Measurements from ENCODE around the gene IRF9. TPM values are rescaled to one million over a fixed set of nuclear protein-coding genes. Genes with fewer than 3 reads are reported as not detected.

The IRF9 gene
- total and polyA plus RNA-seq, 2 of the 13 experiments (the other 11 are each of a cell fraction or from before 2014, with no cell fraction given), result 14.9 to 49.7 TPM

- Histone ChIP-seq H3K79me2 (ENCODE audit: insufficient read depth, low read length) (no peaks in the 10 kb centered on the region), H2AFZ (ENCODE audit: low read length) (no peak overlapping the region), H3K4me2 (ENCODE audit: low read depth, low read length) (no peak overlapping the region), H3K4me3 (replicated peaks in 1 of 3; ENCODE audit: insufficient read depth in 1 of 3, low read depth in 2 of 3, low read length in 3 of 3) (no peak overlapping the region), H4K20me1 (ENCODE audit: insufficient read depth, low read length) (no peaks in the 10 kb centered on the region), H3K36me3 (replicated peaks in 1 of 2; ENCODE audit: control insufficient read depth in 1 of 2, insufficient read depth in 2 of 2, low read length in 2 of 2) (peaks cover 47 to 52% of the 10 kb centered on the region in 2 experiments), H3K4me1 (ENCODE audit: insufficient read depth, low read length) (no peaks in the 10 kb centered on the region), H3K27me3 (ENCODE audit: control insufficient read depth in 1 of 2, insufficient read depth in 2 of 2, low read length in 2 of 2) (no peaks in the 10 kb centered on the region), H3K27ac (ENCODE audit: extremely low read length, insufficient read depth, low read length) (no peak overlapping the region), H3K9ac (ENCODE audit: insufficient read depth, low read depth, low read length) (no peak overlapping the region), H3K9me3 (ENCODE audit: low read length) (no peaks in the 10 kb centered on the region)
- ATAC-seq, result peak; percentile 0; the same call in 1 of the 3 replicates
- CTCF ChIA-PET (ENCODE audit: low intra/inter-chr PET ratio, low total read pairs), result no interaction called here
- 96% methylated on average over 14 of the region's 14 CpGs for WGBS (ENCODE audit: low lambda C conversion rate)
- no peak for DNase-seq (ENCODE audit: low spot score)
- FAIRE-seq, result no peak
- TF ChIP-seq AKAP8 (CRISPR knock-in tag; IDR thresholded peaks at IDR 0.05) (0 out of 2 replicates have a peak, but pooled peaks have one; percentile 7), AGO2 (optimal IDR thresholded peaks at IDR 0.05; ENCODE audit: low read depth, low read length) (peak; percentile 56), KDM6A (CRISPR knock-in tag; IDR thresholded peaks at IDR 0.05; ENCODE audit: low read depth) (no peak), SPEN (CRISPR knock-in tag; IDR thresholded peaks at IDR 0.05; ENCODE audit: low read depth) (no peak), SMAD3 (CRISPR knock-in tag; IDR thresholded peaks at IDR 0.05) (no peak), RBFOX2 (IDR thresholded peaks at IDR 0.05; ENCODE audit: low read depth, low read length) (0 out of 2 replicates have a peak, but pooled peaks have one; percentile 12), ZFAT (CRISPR knock-in tag; conservative IDR thresholded peaks at IDR 0.05) (no peak)
- POLR2A ChIA-PET, result interaction anchor here (0.9 to 6.7 kb wide), 6 partner anchors 11 to 84 kb away, joined by 3 to 65 read pairs (median 5); partner anchors contain the start of genes EMC9, IPO4, IRF9 and MDP1
- BruUV-seq (replicated peaks), result no TSS peak
- intact Hi-C loops (cut with micrococcal nuclease; ENCODE audit: unreplicated experiment) (no loop called here), in situ Hi-C loops (cut with HindIII; ENCODE audit: extremely low pct_ligation_motif_present, low pct_unique_long_range_greater_than_20kb) (no loop called here)
Measured at GRCh38 chr14:24177891-24178290, 16.8 kb downstream of the IRF9 start.

GRCh38 chr14:24178399-24179178 is 17.5 kb downstream of the IRF9 start:
- H3K36me3 ChIP-seq (replicated peaks in 1 of 2; ENCODE audit: control insufficient read depth in 1 of 2, insufficient read depth in 2 of 2, low read length in 2 of 2), result peaks cover 54 to 59% of the 10 kb centered on the region in 2 experiments
- 86% methylated on average over 12 of the region's 12 CpGs for WGBS (ENCODE audit: low lambda C conversion rate)
- ChIA-PET CTCF (ENCODE audit: low intra/inter-chr PET ratio, low total read pairs) (no interaction called here), POLR2A (interaction anchor here (0.6 to 8.1 kb wide), 12 partner anchors 8 to 66 kb away, joined by 3 to 65 read pairs (median 5); partner anchors contain the start of genes CHMP4A, DCAF11, EMC9 and IPO4)
- no peaks in the 10 kb centered on the region for H3K4me1 ChIP-seq (ENCODE audit: insufficient read depth, low read length)
- no peak overlapping the region for H2AFZ ChIP-seq (ENCODE audit: low read length)
- H3K79me2 ChIP-seq (ENCODE audit: insufficient read depth, low read length), result no peaks in the 10 kb centered on the region
- in situ Hi-C loops (cut with HindIII; ENCODE audit: extremely low pct_ligation_motif_present, low pct_unique_long_range_greater_than_20kb), result no loop called here
- H3K4me3 ChIP-seq (replicated peaks in 1 of 3; ENCODE audit: insufficient read depth in 1 of 3, low read depth in 2 of 3, low read length in 3 of 3), result no peak overlapping the region
- FAIRE-seq (no peak), DNase-seq (ENCODE audit: low spot score) (no peak), ATAC-seq (no peak)
- no peaks in the 10 kb centered on the region for H3K27me3 ChIP-seq (ENCODE audit: control insufficient read depth in 1 of 2, insufficient read depth in 2 of 2, low read length in 2 of 2)
- no peak overlapping the region for H3K4me2 ChIP-seq (ENCODE audit: low read depth, low read length)
- no peaks in the 10 kb centered on the region for H4K20me1 ChIP-seq (ENCODE audit: insufficient read depth, low read length)
- no peaks in the 10 kb centered on the region for H3K9me3 ChIP-seq (ENCODE audit: low read length)
- BruUV-seq (replicated peaks), result no TSS peak
- TF ChIP-seq POLR2G (IDR thresholded peaks at IDR 0.05; ENCODE audit: low read depth, low read length) (peak; percentile 26; the same call in 1 of the 2 replicates), CCDC6 (CRISPR knock-in tag; IDR thresholded peaks at IDR 0.05) (0 out of 2 replicates have a peak, but pooled peaks have one; percentile 20), NR1H2 (CRISPR knock-in tag; IDR thresholded peaks at IDR 0.05; ENCODE audit: borderline replicate concordance, low read depth) (0 out of 2 replicates have a peak, but pooled peaks have one; percentile 23), FOSL1 (CRISPR knock-in tag; IDR thresholded peaks at IDR 0.05; ENCODE audit: borderline replicate concordance) (no peak)
- no peak overlapping the region for H3K27ac ChIP-seq (ENCODE audit: extremely low read length, insufficient read depth, low read length)
- no peak overlapping the region for H3K9ac ChIP-seq (ENCODE audit: insufficient read depth, low read depth, low read length)
- intact Hi-C loops (cut with micrococcal nuclease; ENCODE audit: unreplicated experiment), result no loop called here

Data from HepG2 (cell line).